Thoracic aorta (tissue), 2 donors: ENCODE measurements around the gene KCNH6. TPM values are rescaled to one million over a fixed set of nuclear protein-coding genes. Genes with fewer than 3 reads are reported as not detected.

Source experiments
- ATAC-seq: fragments of 150-250 bp; one replicate; pipeline ENCODE4 v1.8.0; 2017; ENCODE audit warnings: low read depth; ENCODE audit not compliant: insufficient number of reproducible peaks, low FRiP score
- DNase-seq: peaks from one replicate; pipeline ENCODE4 v3.0.0-alpha.2; 2020; ENCODE audit warnings: low spot score
- H3K27ac ChIP-seq, 2 donors: fragments of 200-600 bp; sonication (generic); 1 replicate in 1 of 2; 2 replicates in 1 of 2; pipeline ENCODE4 v1.5.1; 2016; ENCODE audit warnings: mild to moderate bottlenecking in 2 of 2, moderate library complexity in 2 of 2
- H3K27me3 ChIP-seq: fragments of 200-600 bp; sonication (generic); replicated peaks from 2 replicates; pipeline ENCODE4 v1.6.0; 2016; ENCODE audit warnings: mild to moderate bottlenecking; ENCODE audit not compliant: insufficient read depth
- H3K36me3 ChIP-seq: fragments of 200-600 bp; sonication (generic); one replicate; pipeline ENCODE4 v1.5.1; 2016
- H3K4me1 ChIP-seq, 2 donors: fragments of 200-600 bp; sonication (generic); 1 replicate in 1 of 2; 2 replicates in 1 of 2; pipeline versions ENCODE4 v1.5.1 to v1.6.0; 2016; ENCODE audit warnings: low read depth in 2 of 2, mild to moderate bottlenecking in 1 of 2; ENCODE audit not compliant: control insufficient read depth in 1 of 2
- H3K4me3 ChIP-seq: fragments of 200-600 bp; sonication (generic); 2 replicates; pipeline ENCODE4 v1.5.1; 2016; ENCODE audit warnings: mild to moderate bottlenecking
- H3K9me3 ChIP-seq: fragments of 200-600 bp; sonication (generic); 2 replicates; pipeline ENCODE4 v1.5.1; 2016
- CTCF ChIP-seq: fragments of 200-600 bp; sonication (generic); IDR thresholded peaks from one replicate; pipeline ENCODE4 v1.5.1; 2019; ENCODE audit warnings: antibody characterized with exemption
- total RNA-seq, 2 donors: library from RNA; depleted of rRNA; stranded (reverse); fragments of >200 nt; gene quantifications; one replicate each; pipeline versions ENCODE4 v1.1.0 to v1.2.3, GENCODE V29; 2016

KCNH6 gene
- total RNA-seq, 2 donors from 2014 or later = not detected

DNA sequence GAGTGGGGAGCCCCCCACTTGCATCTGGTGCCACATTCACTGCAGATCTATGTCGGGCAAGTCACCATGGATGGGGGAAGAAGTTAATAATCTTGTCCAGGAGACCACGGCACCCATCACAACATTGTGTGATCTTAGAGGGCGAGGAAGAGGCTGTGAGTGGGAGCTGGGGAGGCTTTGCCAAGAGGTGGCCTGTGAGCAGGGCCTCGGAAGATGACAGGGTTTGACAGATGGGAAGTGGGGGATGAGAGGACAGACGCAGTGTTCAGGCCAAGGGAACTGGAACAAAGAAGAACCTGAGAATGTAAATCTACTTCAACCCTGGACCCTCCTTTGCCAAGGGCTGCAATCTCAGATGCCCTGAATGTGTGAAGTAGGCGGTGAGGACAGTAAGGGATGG, 33.9 kb upstream of the KCNH6 start:
- Histone ChIP-seq H3K9me3 (no peaks in the 10 kb centered on the region), H3K27me3 (no peaks in the 10 kb centered on the region), H3K36me3 (no peaks in the 10 kb centered on the region), H3K4me3 (no peak overlapping the region), H3K4me1 (no peaks in the 10 kb centered on the region), H3K27ac (no peak overlapping the region)
- DNase-seq (no peak), ATAC-seq (no peak)
- no peak for TF ChIP-seq CTCF

GRCh38 chr17:63490329-63490728, 32.8 kb upstream of the KCNH6 start:
- H3K36me3 ChIP-seq = no peaks in the 10 kb centered on the region
- ATAC-seq = no peak
- TF ChIP-seq CTCF = no peak
- H3K4me1 ChIP-seq = no peaks in the 10 kb centered on the region
- no peak for DNase-seq
- no peak overlapping the region for H3K4me3 ChIP-seq
- H3K27ac ChIP-seq = no peak overlapping the region
- no peaks in the 10 kb centered on the region for H3K9me3 ChIP-seq
- no peaks in the 10 kb centered on the region for H3K27me3 ChIP-seq

DNA sequence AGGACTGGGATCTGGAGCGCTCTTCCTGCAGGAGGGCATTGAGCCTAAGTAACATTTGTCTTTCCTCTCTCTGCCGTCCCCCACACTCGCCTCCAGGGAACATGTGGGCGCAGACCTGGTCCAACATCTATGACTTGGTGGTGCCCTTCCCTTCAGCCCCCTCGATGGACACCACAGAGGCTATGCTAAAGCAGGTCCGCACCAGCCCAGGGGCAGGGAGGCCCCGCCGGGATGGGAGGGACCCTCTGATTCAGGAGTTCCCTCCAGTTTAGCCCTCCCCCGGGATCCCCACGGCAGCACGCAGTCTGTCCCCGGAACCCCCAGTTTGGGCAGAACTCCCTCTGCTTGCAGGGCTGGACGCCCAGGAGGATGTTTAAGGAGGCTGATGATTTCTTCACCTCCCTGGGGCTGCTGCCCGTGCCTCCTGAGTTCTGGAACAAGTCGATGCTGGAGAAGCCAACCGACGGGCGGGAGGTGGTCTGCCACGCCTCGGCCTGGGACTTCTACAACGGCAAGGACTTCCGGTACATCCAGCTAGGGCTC, 32.2 kb upstream of the KCNH6 start:
- Histone ChIP-seq H3K9me3 (no peaks in the 10 kb centered on the region), H3K4me3 (no peak overlapping the region), H3K27me3 (no peaks in the 10 kb centered on the region), H3K4me1 (no peaks in the 10 kb centered on the region), H3K36me3 (no peaks in the 10 kb centered on the region), H3K27ac (no peak overlapping the region)
- no peak for TF ChIP-seq CTCF
- no peak for ATAC-seq
- no peak for DNase-seq

GRCh38 chr17:63491413-63491812, 31.7 kb upstream of the KCNH6 start:
- no peaks in the 10 kb centered on the region for H3K4me1 ChIP-seq
- H3K4me3 ChIP-seq = no peak overlapping the region
- DNase-seq = no peak
- no peak for TF ChIP-seq CTCF
- ATAC-seq = no peak
- H3K27ac ChIP-seq = no peak overlapping the region
- H3K9me3 ChIP-seq = no peaks in the 10 kb centered on the region
- no peaks in the 10 kb centered on the region for H3K36me3 ChIP-seq
- no peaks in the 10 kb centered on the region for H3K27me3 ChIP-seq

- no peaks in the 10 kb centered on the region for H3K9me3 ChIP-seq
- no peak overlapping the region for H3K4me3 ChIP-seq
- H3K27me3 ChIP-seq = no peaks in the 10 kb centered on the region
- DNase-seq (no peak), ATAC-seq (no peak)
- TF ChIP-seq CTCF = no peak
- H3K27ac ChIP-seq = no peak overlapping the region
- H3K4me1 ChIP-seq = no peaks in the 10 kb centered on the region
- no peaks in the 10 kb centered on the region for H3K36me3 ChIP-seq
Observed at GRCh38 chr17:63491977-63492618, 31.1 kb upstream of the KCNH6 start.
